Fibroblast of lung (primary cell): ENCODE measurements around the gene PUS7L. TPM values are rescaled to one million over a fixed set of nuclear protein-coding genes. Genes with fewer than 3 reads are reported as not detected.

ENCODE experiments used
- DNase-seq, 2 donors: peaks; one replicate each; pipeline versions ENCODE4 v3.0.0 to v3.0.0-alpha.2; 2010; ENCODE audit warnings: low read depth in 2 of 2
- H2AFZ ChIP-seq: 2 replicates; pipeline ENCODE4 v1.5.1; 2012; ENCODE audit warnings: low read length, control low read depth, inconsistent platforms
- H3K27ac ChIP-seq: 2 replicates; pipeline ENCODE4 v1.5.1; 2011; ENCODE audit warnings: low read length, control low read depth; ENCODE audit not compliant: insufficient read depth
- H3K27me3 ChIP-seq: 2 replicates; pipeline ENCODE4 v1.5.1; 2011; ENCODE audit warnings: mild to moderate bottlenecking, low read length; ENCODE audit not compliant: control insufficient read depth, insufficient read depth
- H3K36me3 ChIP-seq: 2 replicates; pipeline ENCODE4 v1.5.1; 2011; ENCODE audit warnings: low read length; ENCODE audit not compliant: control insufficient read depth, insufficient read depth
- H3K4me1 ChIP-seq: 2 replicates; pipeline ENCODE4 v1.5.1; 2011; ENCODE audit warnings: low read length; ENCODE audit not compliant: control insufficient read depth, insufficient read depth; ENCODE audit errors: extremely low read depth
- H3K4me2 ChIP-seq: 2 replicates; pipeline ENCODE4 v1.5.1; 2011; ENCODE audit warnings: low read length, control low read depth; ENCODE audit not compliant: insufficient read depth; ENCODE audit errors: extremely low read depth
- H3K4me3 ChIP-seq, 4 experiments: fragments of 200-600 bp in 1 of 4; sonication (generic) in 1 of 4; replicated peaks in 1 of 4; 2 replicates each; pipeline ENCODE4 v1.5.1; 2011 to 2016; ENCODE audit warnings: low read length in 4 of 4, low read depth in 3 of 4, mild to moderate bottlenecking in 3 of 4, control low read depth in 2 of 4, inconsistent platforms in 1 of 4, mixed read lengths in 1 of 4; ENCODE audit not compliant: insufficient read depth in 1 of 4; ENCODE audit errors: control extremely low read depth in 1 of 4
- H3K79me2 ChIP-seq: 2 replicates; pipeline ENCODE4 v1.5.1; 2012; ENCODE audit warnings: mild to moderate bottlenecking, low read length, inconsistent platforms; ENCODE audit not compliant: control insufficient read depth, insufficient read depth
- H3K9ac ChIP-seq: 2 replicates; pipeline ENCODE4 v1.5.1; 2011; ENCODE audit warnings: mild to moderate bottlenecking, low read length, control low read depth; ENCODE audit not compliant: insufficient read depth
- H3K9me3 ChIP-seq: 2 replicates; pipeline ENCODE4 v1.5.1; 2012; ENCODE audit warnings: low read depth, low read length; ENCODE audit not compliant: control insufficient read depth, insufficient read depth
- H4K20me1 ChIP-seq: 2 replicates; pipeline ENCODE4 v1.5.1; 2011; ENCODE audit warnings: low read length; ENCODE audit not compliant: control insufficient read depth, insufficient read depth; ENCODE audit errors: extremely low read depth
- CTCF ChIP-seq, 2 donors: IDR thresholded peaks in 1 of 2; conservative IDR thresholded peaks in 1 of 2; 1 replicate in 1 of 2; 2 replicates in 1 of 2; pipeline ENCODE4 v1.5.1; 2011 to 2012; ENCODE audit warnings: low read length in 2 of 2, control low read depth in 1 of 2, inconsistent platforms in 1 of 2, low read depth in 1 of 2, mild to moderate bottlenecking in 1 of 2
- EZH2 ChIP-seq: IDR thresholded peaks from 2 replicates; pipeline ENCODE4 v1.5.1; 2012; ENCODE audit warnings: low read length, control low read depth, mild to moderate bottlenecking; ENCODE audit errors: missing control alignments
- polyA plus RNA-seq, 2 donors: library from polyadenylated mRNA; depleted of rRNA in 1 of 2; stranded (reverse) in 1 of 2; unstranded in 1 of 2; fragments of >200 nt; gene quantifications; 2 replicates each; pipeline ENCODE4 v1.2.1, GENCODE V29; 2011 to 2012; ENCODE audit warnings: missing spikeins in 1 of 2
- total RNA-seq: library from RNA; depleted of rRNA; stranded (reverse); fragments of >200 nt; gene quantifications from 2 replicates; pipeline ENCODE4 v1.2.1, GENCODE V29; 2014

PUS7L gene
- total and polyA plus RNA-seq, 2 donors (not counting 1 experiment from before 2014, with no cell fraction given): 10.9 to 17.0 TPM

DNA sequence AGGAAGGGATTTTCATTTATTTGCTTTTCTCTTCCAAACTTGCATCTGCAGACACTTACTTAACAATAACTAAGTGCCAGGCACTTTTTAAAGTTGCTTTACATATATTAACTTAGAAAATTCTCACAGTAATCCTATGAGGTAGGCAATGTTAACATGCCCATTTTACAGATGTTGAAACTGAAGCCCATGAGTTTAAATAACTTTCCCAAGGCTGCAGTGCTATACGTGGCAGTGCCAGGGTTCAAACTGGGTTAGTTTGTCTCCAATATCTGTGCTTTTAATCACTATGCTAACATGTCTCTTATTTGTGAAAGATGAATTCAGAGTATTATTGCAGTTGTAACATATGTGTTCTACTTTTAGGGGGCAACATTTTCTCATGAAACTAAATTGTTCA lies 29.9 kb downstream of the PUS7L start:
- Histone ChIP-seq H3K27ac (no peak overlapping the region), H4K20me1 (no peaks in the 10 kb centered on the region), H2AFZ (no peak overlapping the region), H3K9me3 (no peaks in the 10 kb centered on the region), H3K36me3 (no peaks in the 10 kb centered on the region), H3K79me2 (no peaks in the 10 kb centered on the region), H3K27me3 (no peaks in the 10 kb centered on the region), H3K4me2 (no peak overlapping the region), H3K4me1 (no peaks in the 10 kb centered on the region), H3K9ac (no peak overlapping the region), H3K4me3 (no peak overlapping the region)
- TF ChIP-seq CTCF (conservative IDR thresholded peaks at IDR 0.05 in 1 of 2, IDR thresholded peaks at IDR 0.05 in 1 of 2; ENCODE audit: low read depth in 1 of 2, low read length in 2 of 2): no peak
- TF ChIP-seq EZH2: no peak
- no peak for DNase-seq

GRCh38 chr12:43728117-43728516 lies 30.5 kb downstream of the PUS7L start:
- H4K20me1 ChIP-seq: no peaks in the 10 kb centered on the region
- H3K9ac ChIP-seq: no peak overlapping the region
- H3K27me3 ChIP-seq: no peaks in the 10 kb centered on the region
- H3K4me3 ChIP-seq: no peak overlapping the region
- H3K79me2 ChIP-seq: no peaks in the 10 kb centered on the region
- H3K4me1 ChIP-seq: no peaks in the 10 kb centered on the region
- no peak overlapping the region for H3K27ac ChIP-seq
- H2AFZ ChIP-seq: no peak overlapping the region
- no peaks in the 10 kb centered on the region for H3K36me3 ChIP-seq
- no peaks in the 10 kb centered on the region for H3K9me3 ChIP-seq
- H3K4me2 ChIP-seq: no peak overlapping the region
- no peak for TF ChIP-seq EZH2
- TF ChIP-seq CTCF (conservative IDR thresholded peaks at IDR 0.05 in 1 of 2, IDR thresholded peaks at IDR 0.05 in 1 of 2; ENCODE audit: low read depth in 1 of 2, low read length in 2 of 2): peak in 1 of 2 donors; percentile 8
- DNase-seq: peak in 1 of 2 donors; percentile 33

GRCh38 chr12:43723134-43723533 lies 35.5 kb downstream of the PUS7L start:
- Histone ChIP-seq H3K27ac (no peak overlapping the region), H3K4me1 (no peaks in the 10 kb centered on the region), H4K20me1 (no peaks in the 10 kb centered on the region), H3K4me2 (no peak overlapping the region), H3K9ac (no peak overlapping the region), H3K27me3 (no peaks in the 10 kb centered on the region), H2AFZ (no peak overlapping the region), H3K4me3 (no peak overlapping the region), H3K9me3 (no peaks in the 10 kb centered on the region), H3K79me2 (no peaks in the 10 kb centered on the region), H3K36me3 (no peaks in the 10 kb centered on the region)
- no peak for DNase-seq
- TF ChIP-seq EZH2 (no peak), CTCF (conservative IDR thresholded peaks at IDR 0.05 in 1 of 2, IDR thresholded peaks at IDR 0.05 in 1 of 2; ENCODE audit: low read depth in 1 of 2, low read length in 2 of 2) (no peak)
